GM21515 (cell line): ENCODE results near the gene SERGEF.

Source experiments
- ATAC-seq: cut with Tn5 transposase; IDR thresholded peaks from one replicate; pipeline ENCODE4 v1.9.1; 2021; ENCODE audit not compliant: unreplicated experiment

Gene SERGEF

DNA sequence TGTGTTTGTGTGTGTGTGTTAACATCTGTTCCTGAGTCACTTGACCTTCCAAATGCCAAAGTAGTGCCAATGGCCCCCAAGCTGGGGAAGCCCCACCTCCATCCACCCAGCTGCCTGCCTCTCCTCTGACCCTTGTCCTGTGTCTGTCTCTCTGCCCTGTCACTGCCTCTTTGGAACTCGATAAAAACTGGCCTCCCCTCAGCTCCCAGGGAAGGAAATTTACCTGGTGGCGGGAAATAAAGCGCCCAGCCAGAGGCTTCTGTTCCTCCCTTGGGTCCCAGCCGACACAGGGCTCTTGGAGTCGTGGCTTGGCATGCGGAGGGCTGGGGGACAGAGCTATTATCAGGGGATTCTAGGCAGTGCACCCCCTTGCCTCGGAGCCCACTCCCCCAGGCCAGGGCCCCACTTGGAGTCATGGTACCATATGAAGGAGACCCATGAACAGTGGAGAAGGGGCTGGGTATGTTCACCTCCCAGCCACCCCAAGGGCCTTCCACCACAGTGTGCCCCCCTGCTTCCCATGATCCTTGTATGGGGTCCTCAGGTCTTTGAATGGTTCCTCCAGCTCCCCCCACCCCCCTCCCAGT is 272.1 kb downstream of the SERGEF start:
- ATAC-seq: no peak

GRCh38 chr11:17739945-17740338 is 272.9 kb downstream of the SERGEF start:
- ATAC-seq: no peak

DNA sequence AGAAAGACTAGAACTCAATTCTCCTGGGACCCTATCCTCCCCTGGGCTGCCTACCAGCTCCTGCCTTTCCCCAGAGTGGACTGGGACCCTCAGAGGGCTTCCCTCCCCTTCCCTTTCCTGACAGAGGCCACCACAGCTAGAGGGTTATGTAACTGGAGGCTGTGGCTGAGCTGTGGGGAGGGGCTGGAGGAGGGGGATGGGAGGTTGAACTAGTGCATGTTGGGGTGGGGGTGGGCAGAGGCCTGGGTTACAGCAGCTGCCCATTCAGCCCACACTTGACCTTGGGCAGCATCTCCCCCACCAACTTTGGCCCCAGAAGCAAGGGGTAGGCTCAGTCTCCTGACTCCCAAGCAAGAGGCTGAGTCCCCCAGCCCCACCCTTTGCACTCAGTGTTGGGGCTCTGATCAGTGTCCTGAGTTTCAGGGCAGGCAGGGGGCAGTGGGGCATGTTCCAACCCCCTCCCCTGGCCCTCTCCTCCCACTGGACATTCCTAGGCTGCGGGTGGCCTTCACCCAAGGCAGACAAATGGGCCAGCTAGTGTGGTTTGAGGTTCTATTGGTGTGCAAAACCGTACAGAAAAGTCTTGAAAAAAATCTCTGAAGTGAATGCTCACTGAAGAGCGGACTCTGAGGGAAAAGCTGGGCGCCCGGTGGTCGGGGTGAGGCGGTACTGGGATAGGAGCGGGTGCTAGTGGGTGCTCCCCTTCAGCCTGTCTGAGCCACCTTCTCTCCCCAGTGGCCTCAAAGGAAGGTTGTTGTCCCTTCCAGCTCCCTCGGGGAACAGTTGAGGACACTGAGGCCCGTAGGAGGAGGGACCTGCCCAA is 274.5 kb downstream of the SERGEF start:
- no peak for ATAC-seq
